HEK293 (cell line): Measurements from ENCODE around the gene CLVS2.

Experiments
- CTCF ChIA-PET: fragments of 350-600 bp; formaldehyde crosslinking; extraction: SDS; loops from one replicate; lab custom pipeline; 2021; ENCODE audit warnings: antibody characterized with exemption; lab: Yijun Ruan, JAX
- POLR2A ChIA-PET: fragments of 300-600 bp; formaldehyde crosslinking; extraction: SDS; loops from one replicate; lab custom pipeline; 2020; ENCODE audit warnings: antibody characterized with exemption, inconsistent platforms; lab: Yijun Ruan, JAX
- H3K27ac ChIP-seq: fragments of 200-500 bp; sonication (Bioruptor generic); 2 replicates; pipeline ENCODE4 v1.5.1; 2014; ENCODE audit warnings: low read depth, low read length, control low read depth, inconsistent platforms; ENCODE audit errors: extremely low read depth
- H3K36me3 ChIP-seq, 2 experiments: fragments of 200-500 bp in 1 of 2; sonication (Bioruptor generic) in 1 of 2; 1 replicate in 1 of 2; 2 replicates in 1 of 2; pipeline ENCODE4 v1.5.1; 2014 to 2017; ENCODE audit warnings: inconsistent platforms in 2 of 2, low read length in 2 of 2; ENCODE audit not compliant: control insufficient read depth in 2 of 2, insufficient read depth in 1 of 2
- H3K4me1 ChIP-seq: fragments of 200-500 bp; sonication (Bioruptor generic); 2 replicates; pipeline ENCODE4 v1.5.1; 2014; ENCODE audit warnings: mild to moderate bottlenecking, low read length, inconsistent platforms; ENCODE audit not compliant: control insufficient read depth, insufficient read depth
- H3K4me3 ChIP-seq: 2 replicates; pipeline ENCODE4 v1.5.1; 2011; ENCODE audit warnings: low read depth, mild to moderate bottlenecking, control low read depth, low read length, moderate library complexity
- H3K9me3 ChIP-seq: fragments of 200-500 bp; sonication (Bioruptor generic); 2 replicates; pipeline ENCODE4 v1.5.1; 2014; ENCODE audit warnings: low read depth, low read length, inconsistent platforms; ENCODE audit not compliant: control insufficient read depth, insufficient read depth
- BCL11B ChIP-seq: fragments of 450-650 bp; formaldehyde crosslinking; IDR thresholded peaks from 2 replicates; pipeline ENCODE4 v1.5.1; 2016; ENCODE audit warnings: low read depth, missing biosample characterization, missing genetic modification characterization
- EGR2 ChIP-seq: fragments of 450-650 bp; formaldehyde crosslinking; IDR thresholded peaks from 2 replicates; pipeline ENCODE4 v1.5.1; 2016; ENCODE audit warnings: low read depth, missing biosample characterization, missing genetic modification characterization
- OSR2 ChIP-seq: fragments of 450-650 bp; formaldehyde crosslinking; IDR thresholded peaks from 2 replicates; pipeline ENCODE4 v1.5.1; 2016; ENCODE audit warnings: missing biosample characterization, missing genetic modification characterization
- RBAK ChIP-seq: fragments of 450-650 bp; formaldehyde crosslinking; IDR thresholded peaks from 2 replicates; pipeline ENCODE4 v1.5.1; 2016; ENCODE audit warnings: missing biosample characterization, missing genetic modification characterization
- TCF7L2 ChIP-seq: IDR thresholded peaks from 2 replicates; pipeline ENCODE4 v1.6.1; 2011; ENCODE audit warnings: low read depth, mild to moderate bottlenecking, inconsistent platforms, low read length, moderate library complexity, borderline replicate concordance
- ZBTB17 ChIP-seq: fragments of 450-650 bp; formaldehyde crosslinking; IDR thresholded peaks from 2 replicates; pipeline ENCODE4 v1.5.1; 2016; ENCODE audit warnings: missing biosample characterization, missing genetic modification characterization
- ZBTB8A ChIP-seq: fragments of 450-650 bp; formaldehyde crosslinking; IDR thresholded peaks from 2 replicates; pipeline ENCODE4 v1.5.1; 2016; ENCODE audit warnings: missing biosample characterization, missing genetic modification characterization
- ZNF121 ChIP-seq: fragments of 450-650 bp; formaldehyde crosslinking; IDR thresholded peaks from 2 replicates; pipeline ENCODE4 v1.5.1; 2016; ENCODE audit warnings: missing biosample characterization, missing genetic modification characterization
- ZNF140 ChIP-seq: fragments of 450-650 bp; formaldehyde crosslinking; IDR thresholded peaks from 2 replicates; pipeline ENCODE4 v1.5.1; 2016; ENCODE audit warnings: missing biosample characterization, missing genetic modification characterization
- ZNF169 ChIP-seq: fragments of 450-650 bp; formaldehyde crosslinking; IDR thresholded peaks from 2 replicates; pipeline ENCODE4 v1.5.1; 2016; ENCODE audit warnings: missing biosample characterization, missing genetic modification characterization
- ZNF18 ChIP-seq: fragments of 450-650 bp; formaldehyde crosslinking; IDR thresholded peaks from 2 replicates; pipeline ENCODE4 v1.5.1; 2016; ENCODE audit warnings: missing biosample characterization, missing genetic modification characterization
- ZNF184 ChIP-seq: fragments of 450-650 bp; IDR thresholded peaks from 2 replicates; pipeline ENCODE4 v1.5.1; 2018; ENCODE audit warnings: missing biosample characterization, mild to moderate bottlenecking, missing genetic modification characterization
- ZNF24 ChIP-seq: fragments of 450-650 bp; formaldehyde crosslinking; IDR thresholded peaks from 2 replicates; pipeline ENCODE4 v1.5.1; 2016; ENCODE audit warnings: missing biosample characterization, missing genetic modification characterization
- ZNF248 ChIP-seq: fragments of 450-650 bp; formaldehyde crosslinking; IDR thresholded peaks from 2 replicates; pipeline ENCODE4 v1.5.1; 2017; ENCODE audit warnings: missing biosample characterization, missing genetic modification characterization
- ZNF335 ChIP-seq: fragments of 450-650 bp; formaldehyde crosslinking; conservative IDR thresholded peaks from 2 replicates; pipeline ENCODE4 v1.5.1; 2016; ENCODE audit warnings: missing biosample characterization, missing genetic modification characterization
- ZNF404 ChIP-seq: fragments of 450-650 bp; formaldehyde crosslinking; IDR thresholded peaks from 2 replicates; pipeline ENCODE4 v1.5.1; 2017; ENCODE audit warnings: missing biosample characterization, missing genetic modification characterization
- ZNF423 ChIP-seq: fragments of 450-650 bp; formaldehyde crosslinking; IDR thresholded peaks from 2 replicates; pipeline ENCODE4 v1.5.1; 2016; ENCODE audit warnings: missing biosample characterization, missing genetic modification characterization
- ZNF544 ChIP-seq: fragments of 450-650 bp; formaldehyde crosslinking; IDR thresholded peaks from 2 replicates; pipeline ENCODE4 v1.5.0; 2017; ENCODE audit warnings: missing biosample characterization, missing genetic modification characterization
- ZNF610 ChIP-seq: fragments of 450-650 bp; formaldehyde crosslinking; IDR thresholded peaks from 2 replicates; pipeline ENCODE4 v1.5.1; 2016; ENCODE audit warnings: missing biosample characterization, missing genetic modification characterization, borderline replicate concordance
- ZNF626 ChIP-seq: fragments of 450-650 bp; sonication (Bioruptor Pico); formaldehyde crosslinking; IDR thresholded peaks from 2 replicates; pipeline ENCODE4 v1.5.1; 2018; ENCODE audit warnings: missing biosample characterization, missing genetic modification characterization, inconsistent platforms
- ZNF629 ChIP-seq: fragments of 450-650 bp; formaldehyde crosslinking; IDR thresholded peaks from 2 replicates; pipeline ENCODE4 v1.5.1; 2017; ENCODE audit warnings: missing biosample characterization, missing genetic modification characterization
- ZNF664 ChIP-seq: fragments of 450-650 bp; formaldehyde crosslinking; IDR thresholded peaks from 2 replicates; pipeline ENCODE4 v1.5.1; 2016; ENCODE audit warnings: missing biosample characterization, missing genetic modification characterization
- ZNF670 ChIP-seq: fragments of 450-650 bp; formaldehyde crosslinking; IDR thresholded peaks from 2 replicates; pipeline ENCODE4 v1.5.1; 2016; ENCODE audit warnings: missing biosample characterization, missing genetic modification characterization, low read depth
- ZNF707 ChIP-seq: fragments of 450-650 bp; formaldehyde crosslinking; IDR thresholded peaks from 2 replicates; pipeline ENCODE4 v1.5.1; 2016; ENCODE audit warnings: missing biosample characterization, missing genetic modification characterization
- ZNF777 ChIP-seq: fragments of 450-650 bp; formaldehyde crosslinking; IDR thresholded peaks from 2 replicates; pipeline ENCODE4 v1.5.1; 2017; ENCODE audit warnings: missing biosample characterization, missing genetic modification characterization, borderline replicate concordance
- ZSCAN18 ChIP-seq: fragments of 450-650 bp; formaldehyde crosslinking; IDR thresholded peaks from 2 replicates; pipeline ENCODE4 v1.5.1; 2016; ENCODE audit warnings: missing biosample characterization, missing genetic modification characterization
- ZXDB ChIP-seq: fragments of 450-650 bp; formaldehyde crosslinking; IDR thresholded peaks from 2 replicates; pipeline ENCODE4 v1.5.1; 2016; ENCODE audit warnings: missing biosample characterization, missing genetic modification characterization
- TF ChIP-seq, protein P1 (sequence below): fragments of 450-650 bp; formaldehyde crosslinking; IDR thresholded peaks from 2 replicates; pipeline ENCODE4 v1.5.1; 2016; ENCODE audit warnings: missing biosample characterization, missing genetic modification characterization, low read depth

Gene CLVS2

DNA sequence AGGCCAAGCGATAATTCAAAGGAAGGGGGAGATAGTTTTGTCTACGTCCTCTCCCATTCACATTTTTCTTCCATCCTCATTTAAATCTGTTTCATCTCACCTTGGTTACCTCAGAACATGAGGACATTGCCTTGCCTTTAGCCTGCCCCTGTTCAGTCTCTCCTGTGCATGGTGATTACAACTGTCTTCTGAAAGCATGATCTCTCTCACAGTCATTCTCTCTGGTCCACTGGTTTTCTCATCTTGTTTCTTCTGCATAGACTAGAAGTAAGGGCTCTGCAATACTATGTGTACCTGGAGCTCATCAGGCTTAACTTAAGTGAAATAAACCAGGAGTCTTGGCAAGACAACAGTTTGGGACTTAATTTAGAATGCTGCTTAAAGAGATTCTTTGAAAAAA lies 31.4 kb downstream of the CLVS2 start:
- ChIA-PET POLR2A (no interaction called here), CTCF (no interaction called here)
- Histone ChIP-seq H3K4me1 (no peaks in the 10 kb centered on the region), H3K4me3 (no peak overlapping the region), H3K36me3 (no peaks in the 10 kb centered on the region), H3K27ac (no peak overlapping the region), H3K9me3 (no peaks in the 10 kb centered on the region)
- TF ChIP-seq OSR2 (tag by site-specific recombination): no peak
- no peak for TF ChIP-seq TCF7L2
- no peak for TF ChIP-seq ZNF629 (tag by site-specific recombination)
- TF ChIP-seq ZNF626 (tag by site-specific recombination): no peak
- TF ChIP-seq ZNF670 (tag by site-specific recombination): no peak
- TF ChIP-seq ZNF169 (tag by site-specific recombination): no peak
- TF ChIP-seq ZBTB8A: no peak
- no peak for TF ChIP-seq ZNF544 (tag by site-specific recombination)
- TF ChIP-seq EGR2 (tag by site-specific recombination): no peak
- TF ChIP-seq ZBTB17 (tag by site-specific recombination): no peak
- TF ChIP-seq ZNF18 (tag by site-specific recombination): no peak
- TF ChIP-seq, protein P1, sequence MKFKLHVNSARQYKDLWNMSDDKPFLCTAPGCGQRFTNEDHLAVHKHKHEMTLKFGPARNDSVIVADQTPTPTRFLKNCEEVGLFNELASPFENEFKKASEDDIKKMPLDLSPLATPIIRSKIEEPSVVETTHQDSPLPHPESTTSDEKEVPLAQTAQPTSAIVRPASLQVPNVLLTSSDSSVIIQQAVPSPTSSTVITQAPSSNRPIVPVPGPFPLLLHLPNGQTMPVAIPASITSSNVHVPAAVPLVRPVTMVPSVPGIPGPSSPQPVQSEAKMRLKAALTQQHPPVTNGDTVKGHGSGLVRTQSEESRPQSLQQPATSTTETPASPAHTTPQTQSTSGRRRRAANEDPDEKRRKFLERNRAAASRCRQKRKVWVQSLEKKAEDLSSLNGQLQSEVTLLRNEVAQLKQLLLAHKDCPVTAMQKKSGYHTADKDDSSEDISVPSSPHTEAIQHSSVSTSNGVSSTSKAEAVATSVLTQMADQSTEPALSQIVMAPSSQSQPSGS (tag by site-specific recombination): no peak
- TF ChIP-seq ZNF140 (tag by site-specific recombination): no peak
- no peak for TF ChIP-seq ZSCAN18 (tag by site-specific recombination)
- no peak for TF ChIP-seq ZNF777 (tag by site-specific recombination)
- no peak for TF ChIP-seq BCL11B (tag by site-specific recombination)
- TF ChIP-seq ZNF404: no peak
- TF ChIP-seq ZNF423 (tag by site-specific recombination): no peak
- no peak for TF ChIP-seq ZNF24 (tag by site-specific recombination)
- no peak for TF ChIP-seq ZNF707 (tag by site-specific recombination)

GRCh38 chr6:123028263-123028662 lies 32.2 kb downstream of the CLVS2 start:
- H3K9me3 ChIP-seq: no peaks in the 10 kb centered on the region
- ChIA-PET CTCF (no interaction called here), POLR2A (no interaction called here)
- no peak overlapping the region for H3K27ac ChIP-seq
- H3K36me3 ChIP-seq: no peaks in the 10 kb centered on the region
- no peaks in the 10 kb centered on the region for H3K4me1 ChIP-seq
- no peak for TF ChIP-seq ZNF335 (tag by site-specific recombination)
- no peak for TF ChIP-seq ZNF248 (tag by site-specific recombination)
- no peak for TF ChIP-seq ZNF140 (tag by site-specific recombination)
- no peak for TF ChIP-seq ZNF121 (tag by site-specific recombination)
- no peak for TF ChIP-seq ZNF664 (tag by site-specific recombination)
- no peak for TF ChIP-seq ZXDB (tag by site-specific recombination)
- TF ChIP-seq ZNF610 (tag by site-specific recombination): no peak
- no peak for TF ChIP-seq ZNF184
- TF ChIP-seq RBAK: no peak
- no peak overlapping the region for H3K4me3 ChIP-seq
